Activated naive CD4-positive, alpha-beta T cell treated with anti-CD3 and anti-CD28 coated beads, Interleukin-2, amount 50 U/mL, for 16 hours (primary cell): ENCODE measurements around the gene NOC2L.

ENCODE experiments used
- DNase-seq: peaks from one replicate; pipeline ENCODE4 v3.0.0-alpha.2; 2020

NOC2L gene

DNA sequence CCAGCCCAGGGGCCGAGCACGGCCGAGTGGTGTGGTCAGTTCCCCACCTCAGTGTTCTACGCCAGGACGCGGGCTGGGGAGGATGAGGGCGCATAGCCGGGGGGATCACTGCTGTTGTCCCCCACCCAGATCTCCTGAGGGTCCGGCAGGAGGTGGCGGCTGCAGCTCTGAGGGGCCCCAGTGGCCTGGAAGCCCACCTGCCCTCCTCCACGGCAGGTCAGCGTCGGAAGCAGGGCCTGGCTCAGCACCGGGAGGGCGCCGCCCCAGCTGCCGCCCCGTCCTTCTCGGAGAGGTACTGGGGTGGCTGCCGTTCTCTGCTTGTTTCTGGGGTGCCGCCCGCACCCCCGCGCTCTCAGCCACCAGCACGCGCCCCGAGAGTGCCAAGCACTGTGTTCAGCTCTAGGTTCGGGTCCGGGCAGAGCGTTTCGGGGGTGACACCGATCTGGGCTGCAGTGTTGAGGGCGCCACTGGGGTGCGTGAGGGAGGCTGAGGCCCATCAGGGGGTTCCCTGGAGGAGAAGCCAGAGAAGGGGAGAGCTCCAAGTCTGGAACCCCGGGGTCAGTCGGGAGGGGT is 18.0 kb downstream of the NOC2L start:
- no peak for DNase-seq

GRCh38 chr1:940107-941014 is 18.7 kb downstream of the NOC2L start:
- DNase-seq, result no peak

GRCh38 chr1:939511-940106 is 19.4 kb downstream of the NOC2L start:
- DNase-seq, result no peak

DNA sequence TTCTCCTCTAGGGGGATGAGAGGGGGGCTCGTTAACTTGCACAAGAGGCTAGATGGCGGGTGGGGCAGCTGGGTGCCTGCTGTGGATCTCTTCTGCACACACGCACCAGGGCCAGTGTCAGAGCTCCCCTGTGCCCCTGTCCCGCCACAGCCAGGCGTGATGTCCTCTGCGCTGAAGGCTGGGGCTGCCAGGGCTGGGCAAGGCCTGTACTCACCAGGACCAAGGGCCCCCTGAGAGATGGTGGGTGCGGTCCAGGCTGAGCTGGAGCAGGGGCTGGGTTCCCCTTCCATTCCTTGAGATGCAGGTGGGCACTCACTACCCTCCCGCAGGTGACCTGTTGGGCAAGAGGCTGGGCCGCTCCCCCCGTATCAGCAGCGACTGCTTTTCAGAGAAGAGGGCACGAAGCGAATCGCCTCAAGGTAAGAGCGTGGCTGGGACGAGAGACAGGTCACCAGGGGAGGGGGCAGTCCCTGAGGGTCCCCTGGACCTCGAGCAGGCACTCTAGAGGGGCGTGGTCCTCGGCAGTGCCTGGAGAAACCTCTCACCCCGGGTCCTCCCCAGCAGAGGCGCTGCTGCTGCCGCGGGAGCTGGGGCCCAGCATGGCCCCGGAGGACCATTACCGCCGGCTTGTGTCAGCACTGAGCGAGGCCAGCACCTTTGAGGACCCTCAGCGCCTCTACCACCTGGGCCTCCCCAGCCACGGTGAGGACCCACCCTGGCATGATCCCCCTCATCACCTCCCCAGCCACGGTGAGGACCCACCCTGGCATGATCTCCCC is 20.2 kb downstream of the NOC2L start:
- DNase-seq, result no peak

DNA sequence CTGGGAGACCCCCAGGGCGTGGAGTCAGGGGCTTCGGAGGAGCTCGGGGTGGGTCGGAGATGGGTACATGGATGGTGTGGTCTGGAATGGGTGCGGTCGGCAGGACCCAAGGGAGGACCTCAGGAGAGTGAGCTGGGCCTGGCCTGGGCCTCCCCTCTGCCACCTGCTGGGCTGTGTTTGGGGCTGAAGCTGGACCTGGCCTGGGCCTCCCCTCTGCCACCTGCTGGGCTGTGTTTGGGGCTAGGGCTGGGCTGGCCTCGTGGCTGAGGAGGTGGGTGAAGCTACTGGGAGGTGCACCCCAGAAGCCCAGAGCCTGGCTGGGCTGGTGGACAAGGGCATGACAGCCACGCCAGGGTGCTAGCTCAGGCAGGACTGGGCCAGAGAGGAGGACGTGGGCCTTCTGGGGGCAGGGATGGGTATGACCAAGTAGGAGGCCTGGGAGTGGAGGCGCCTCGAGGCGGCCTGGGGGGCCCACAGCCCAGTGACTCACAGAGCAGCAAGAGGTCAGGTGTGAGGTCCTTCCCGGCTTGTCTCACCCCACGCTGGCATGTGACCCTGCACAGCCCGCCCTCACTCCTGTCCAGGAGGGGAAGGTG is 20.9 kb downstream of the NOC2L start:
- DNase-seq, result no peak

GRCh38 chr1:937521-937920 is 21.5 kb downstream of the NOC2L start:
- DNase-seq, result no peak

DNA sequence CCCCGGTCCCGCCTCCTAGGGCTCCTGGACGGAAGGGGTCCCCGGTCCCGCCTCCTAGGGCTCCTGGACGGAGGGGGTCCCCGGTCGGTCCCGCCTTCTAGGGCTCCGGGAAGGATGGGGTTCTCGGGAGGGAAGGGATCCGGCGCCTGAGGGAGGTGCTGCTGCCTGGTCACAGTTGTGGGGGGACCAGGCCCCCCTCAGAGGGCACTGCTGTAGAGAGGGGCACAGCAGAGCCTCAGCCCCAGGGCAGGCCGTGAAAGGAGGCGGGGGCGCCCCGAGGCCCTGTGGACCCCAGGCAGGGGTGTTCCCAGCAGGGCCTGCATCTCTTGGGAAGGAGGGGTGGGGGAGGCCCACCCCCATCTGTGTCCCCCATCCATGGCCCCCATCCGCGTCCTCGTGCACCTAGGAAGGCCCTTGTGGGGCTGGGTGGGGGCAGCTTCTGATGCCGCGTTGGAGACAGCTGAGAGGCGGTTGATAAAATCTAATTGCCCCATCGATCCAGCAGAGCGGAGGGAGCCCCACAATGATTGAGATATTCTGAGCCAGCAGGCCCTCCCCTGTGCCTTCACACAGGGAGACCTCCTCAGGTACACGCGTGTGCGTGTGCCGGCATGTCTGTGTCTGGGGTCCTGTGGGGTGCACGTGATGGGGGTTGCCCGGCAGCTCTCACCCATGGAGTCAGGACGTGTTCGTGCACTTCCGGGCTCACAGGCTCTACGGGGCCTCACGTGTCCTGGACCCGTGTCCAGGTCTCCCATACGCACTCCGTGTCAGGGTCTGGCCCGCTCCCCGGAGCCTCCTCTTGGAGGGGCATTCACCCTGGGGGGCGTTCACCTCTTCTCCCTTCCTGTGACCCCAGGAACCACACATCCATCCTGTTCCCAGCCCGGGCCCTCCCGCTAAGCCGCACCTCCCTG is 22.4 kb downstream of the NOC2L start:
- no peak for DNase-seq

DNA sequence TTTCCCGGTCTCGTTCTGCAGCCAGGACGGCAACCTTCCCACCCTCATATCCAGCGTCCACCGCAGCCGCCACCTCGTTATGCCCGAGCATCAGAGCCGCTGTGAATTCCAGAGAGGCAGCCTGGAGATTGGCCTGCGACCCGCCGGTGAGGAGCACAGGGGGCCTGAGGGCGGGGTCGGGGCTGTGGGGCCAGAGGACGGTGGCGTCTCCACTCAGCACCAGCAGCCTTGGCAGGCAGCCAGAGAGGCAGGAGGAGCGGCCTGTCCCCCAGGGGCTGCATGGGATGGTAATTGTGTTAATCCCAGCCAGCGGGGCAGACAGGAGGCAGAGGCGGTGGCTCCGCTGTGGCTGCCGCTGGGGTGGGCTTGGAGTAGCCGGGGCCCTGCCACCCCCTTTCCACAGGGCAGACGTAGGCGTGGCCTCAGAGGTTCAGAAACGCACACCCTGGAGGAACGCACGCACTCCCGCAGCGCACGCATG is 23.3 kb downstream of the NOC2L start:
- DNase-seq, result no peak

DNA sequence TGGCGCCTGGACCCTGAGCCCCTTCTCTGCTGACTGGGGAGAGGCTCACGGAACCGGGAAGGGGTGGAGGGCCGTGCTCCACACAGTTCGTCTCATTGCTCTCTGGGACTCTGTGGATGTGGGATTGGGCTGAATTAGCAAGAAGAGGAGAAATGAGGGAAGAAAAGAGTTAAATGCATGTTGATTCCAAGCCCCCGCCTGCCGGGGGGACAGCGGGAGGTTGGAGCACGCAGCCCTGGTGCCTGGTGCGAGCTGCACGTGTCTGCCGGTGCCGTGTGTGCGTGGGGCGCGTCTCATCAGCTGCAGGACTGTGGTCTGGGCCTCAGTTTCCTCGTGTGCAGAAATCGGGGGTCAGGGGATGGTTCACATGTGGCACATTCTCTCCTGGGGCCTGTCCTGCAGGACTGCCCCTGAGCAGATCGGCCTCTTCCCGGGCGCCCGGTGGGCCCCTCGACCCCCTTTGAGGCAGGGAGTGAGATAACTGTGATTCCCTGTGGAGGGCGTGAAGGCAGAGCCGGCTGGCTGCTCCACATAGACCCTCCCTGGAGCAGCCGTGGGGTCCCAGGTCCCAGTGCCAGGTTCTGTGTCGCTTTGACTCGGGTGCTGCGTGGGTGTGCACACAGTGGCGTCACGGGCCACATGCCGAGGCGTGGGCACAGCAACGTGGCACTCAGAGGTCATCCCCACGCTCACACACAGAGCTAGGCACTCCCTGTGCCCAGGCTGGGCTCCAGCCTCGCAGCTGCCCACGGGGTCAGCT is 23.9 kb downstream of the NOC2L start:
- no peak for DNase-seq

DNA sequence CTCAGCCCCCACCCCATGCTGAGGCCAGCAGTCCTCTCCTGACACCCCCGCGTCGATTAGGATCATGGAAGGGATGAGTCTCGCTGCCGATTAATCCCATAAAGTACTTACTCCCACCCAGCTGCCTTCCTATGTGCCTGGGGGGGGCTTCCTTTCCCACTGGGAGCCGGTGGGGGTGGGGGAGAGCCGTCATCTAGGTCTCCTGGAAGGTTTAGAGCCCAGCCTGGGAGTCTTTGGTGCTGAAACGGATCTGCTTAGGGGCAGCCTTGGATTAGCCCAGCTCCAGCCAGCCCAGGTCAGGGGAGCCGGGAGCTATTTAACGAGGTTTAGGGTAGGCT is 25.5 kb downstream of the NOC2L start:
- no peak for DNase-seq

- no peak for DNase-seq
These were observed 26.1 kb downstream of the NOC2L start for GRCh38 chr1:932776-933602.

DNA sequence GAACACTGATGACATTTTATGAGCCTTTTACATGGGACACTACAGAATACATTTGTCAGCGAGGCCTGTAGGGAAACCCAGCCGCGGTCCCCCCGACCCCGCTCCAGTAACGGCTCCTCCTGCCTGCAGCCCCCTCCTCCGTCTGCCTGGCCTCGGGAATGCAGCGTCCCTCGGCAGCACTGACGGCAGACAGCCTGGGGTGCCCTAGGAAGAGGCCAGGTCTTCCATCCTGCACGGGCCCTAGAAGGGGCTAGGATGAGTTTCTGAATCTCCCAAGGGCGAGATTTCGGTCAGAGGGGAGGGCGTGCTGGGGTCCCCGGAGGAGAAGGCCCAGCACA is 26.9 kb downstream of the NOC2L start:
- no peak for DNase-seq

DNA sequence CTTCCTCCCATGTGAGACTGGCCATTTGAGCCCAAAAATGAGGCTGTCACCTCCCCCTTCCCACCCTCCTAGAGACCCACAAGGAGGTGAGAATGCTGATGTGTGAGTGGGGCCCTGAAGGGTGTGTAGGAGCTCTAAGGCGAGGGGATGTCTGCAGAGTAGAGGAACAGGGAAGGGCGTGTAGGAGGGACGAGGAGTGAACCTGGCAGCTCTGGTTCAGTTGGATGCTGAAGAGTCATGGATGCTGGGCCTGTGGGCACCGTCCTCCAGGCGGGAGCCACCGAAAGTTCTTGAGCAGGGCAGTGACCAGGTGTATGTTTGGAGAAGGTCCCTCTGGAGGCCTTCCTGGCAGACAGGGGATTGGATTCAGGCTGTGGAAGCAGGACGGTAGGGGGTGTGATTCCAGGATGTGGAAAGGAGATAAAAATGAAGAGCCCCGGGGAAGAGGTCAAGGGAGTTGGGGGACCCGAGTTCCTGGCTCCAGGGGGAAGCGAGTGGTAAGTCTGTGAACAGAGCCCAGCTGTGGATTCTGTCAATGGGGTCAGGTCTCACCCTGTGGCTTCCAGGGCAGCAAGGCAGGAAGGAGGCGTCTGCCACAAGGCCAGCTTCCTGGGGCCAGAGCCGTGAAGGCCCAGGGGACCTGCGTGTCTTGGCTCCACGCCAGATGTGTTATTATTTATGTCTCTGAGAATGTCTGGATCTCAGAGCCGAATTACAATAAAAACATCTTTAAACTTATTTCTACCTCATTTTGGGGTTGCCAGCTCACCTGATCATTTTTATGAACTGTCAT is 27.5 kb downstream of the NOC2L start:
- no peak for DNase-seq

DNA sequence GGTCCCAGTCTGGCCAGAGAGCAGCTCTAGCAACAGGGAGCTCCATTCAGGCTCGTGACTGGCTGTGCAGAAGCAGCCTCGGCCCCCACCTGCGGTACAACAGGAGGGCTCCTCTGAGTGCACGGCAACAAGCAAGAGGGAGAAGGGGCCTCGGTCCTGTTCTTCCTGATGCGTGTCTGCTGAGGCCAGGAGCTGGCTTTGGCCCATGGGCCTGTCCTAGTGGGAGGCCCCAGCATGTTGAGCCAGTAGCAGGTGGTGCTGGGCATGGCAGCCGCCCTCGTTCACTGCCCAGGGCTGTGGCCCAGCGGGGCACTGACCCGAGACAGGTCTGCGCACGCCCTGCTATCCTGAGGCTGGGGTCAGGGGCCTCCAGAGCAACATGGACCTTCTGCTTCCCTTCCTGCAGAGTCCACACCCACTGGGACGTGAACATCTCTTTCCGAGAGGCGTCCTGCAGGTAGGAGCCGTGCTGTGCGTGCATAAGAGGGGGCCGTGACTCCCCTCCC is 28.4 kb downstream of the NOC2L start:
- no peak for DNase-seq

- no peak for DNase-seq
These were observed 29.1 kb downstream of the NOC2L start for GRCh38 chr1:929712-930632.

DNA sequence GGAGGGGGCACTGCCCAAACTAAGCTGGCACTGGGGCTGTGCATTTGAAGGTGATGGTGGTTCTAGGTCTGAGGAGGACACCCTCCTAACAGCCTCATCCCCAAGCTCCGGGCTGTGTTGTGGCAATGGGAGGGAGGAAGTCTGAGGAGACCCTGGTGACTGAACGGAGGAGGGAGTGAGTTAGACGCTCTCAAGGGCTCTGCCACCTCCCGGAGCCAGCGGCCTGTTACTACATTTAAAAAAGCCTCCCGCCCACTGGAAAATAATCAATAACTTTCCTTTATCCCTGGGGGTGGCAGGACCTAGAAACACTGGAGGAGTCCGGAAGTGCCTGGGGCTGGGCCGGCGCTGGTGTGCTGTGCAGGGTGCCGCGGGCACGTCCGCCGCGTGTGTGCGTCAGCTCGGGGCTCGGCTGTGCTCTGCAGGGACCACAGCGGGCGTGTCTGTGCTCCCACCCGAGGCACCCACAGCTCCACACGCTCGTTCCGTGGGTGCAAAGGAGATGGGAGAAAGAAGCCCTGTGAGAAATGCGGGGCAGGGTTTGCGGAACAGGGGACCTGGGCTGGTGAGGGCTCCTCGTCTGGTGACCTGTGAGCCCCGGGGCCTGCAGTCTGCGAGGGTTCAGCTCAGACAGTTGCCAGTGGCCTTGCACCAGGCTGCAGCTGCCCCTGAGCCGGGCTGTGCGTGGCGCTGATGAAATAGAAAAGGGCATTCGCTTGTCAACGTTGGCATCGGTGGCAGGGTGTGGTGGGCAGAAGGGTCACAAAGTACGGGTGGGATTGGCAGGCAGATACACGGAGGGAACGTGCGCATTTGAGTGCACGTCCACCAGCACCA is 30.0 kb downstream of the NOC2L start:
- no peak for DNase-seq

DNA sequence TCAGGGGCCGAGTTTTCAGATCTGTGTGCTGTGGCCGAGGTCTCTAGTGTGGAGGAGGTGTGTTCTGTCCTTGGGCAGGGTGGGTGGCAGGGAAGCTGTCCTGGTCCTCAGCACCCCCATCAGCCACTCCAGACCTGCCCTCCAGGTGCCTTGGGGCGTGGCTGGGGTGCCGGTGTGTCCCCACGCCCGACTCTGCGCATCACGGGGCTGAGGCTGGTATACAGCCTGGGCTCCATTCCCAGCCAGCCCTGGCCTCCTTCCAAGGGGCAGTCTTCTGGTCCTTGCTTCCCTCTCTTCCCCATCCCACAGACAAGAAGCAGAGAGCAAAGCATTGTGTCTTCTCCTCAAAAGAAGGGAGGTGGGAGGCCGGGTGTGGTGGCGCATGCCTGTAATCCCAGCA is 31.3 kb downstream of the NOC2L start:
- no peak for DNase-seq
